GM21786 (cell line): ENCODE measurements around the gene BHLHA15.

Source experiments
- ATAC-seq: cut with Tn5 transposase; IDR thresholded peaks from one replicate; pipeline ENCODE4 v1.9.1; 2021; ENCODE audit not compliant: unreplicated experiment

BHLHA15 gene

GRCh38 chr7:98186452-98187137 is 24.6 kb upstream of the BHLHA15 start:
- ATAC-seq = no peak

- ATAC-seq = no peak
These were observed 24.1 kb upstream of the BHLHA15 start for GRCh38 chr7:98187138-98187502.

GRCh38 chr7:98189559-98189958 is 21.7 kb upstream of the BHLHA15 start:
- no peak for ATAC-seq

- ATAC-seq = no peak
These were observed 19.4 kb upstream of the BHLHA15 start for GRCh38 chr7:98191668-98192431.

- ATAC-seq = no peak
These were observed 18.3 kb upstream of the BHLHA15 start for GRCh38 chr7:98192781-98193457.

- no peak for ATAC-seq
These were observed 17.6 kb upstream of the BHLHA15 start for GRCh38 chr7:98193474-98194180.

- ATAC-seq = no peak
These were observed 17.1 kb upstream of the BHLHA15 start for GRCh38 chr7:98194186-98194585.

GRCh38 chr7:98194672-98195457 is 16.4 kb upstream of the BHLHA15 start:
- ATAC-seq = no peak

- ATAC-seq = no peak
These were observed 14.3 kb upstream of the BHLHA15 start for GRCh38 chr7:98196706-98197605.

- ATAC-seq = no peak
These were observed 12.1 kb upstream of the BHLHA15 start for GRCh38 chr7:98199131-98199530.

- ATAC-seq = peak; percentile 31
These were observed 10.9 kb upstream of the BHLHA15 start for GRCh38 chr7:98200364-98200763.

GRCh38 chr7:98202367-98203195 is 8.7 kb upstream of the BHLHA15 start:
- ATAC-seq = peak; percentile 90

- peak; percentile 29 for ATAC-seq
These were observed 7.8 kb upstream of the BHLHA15 start for GRCh38 chr7:98203261-98203963.

GRCh38 chr7:98203964-98204605 is 7.2 kb upstream of the BHLHA15 start:
- no peak for ATAC-seq

GRCh38 chr7:98204670-98205069 is 6.6 kb upstream of the BHLHA15 start:
- ATAC-seq = no peak

- ATAC-seq = no peak
These were observed 5.9 kb upstream of the BHLHA15 start for GRCh38 chr7:98205162-98205845.
